Activated CD8-positive, alpha-beta memory T cell treated with anti-CD3 and anti-CD28 coated beads for 24 hours (primary cell): ENCODE measurements around the gene SNAPC2.
"Not testable (repeated sequence)": the region's sequence is repeated elsewhere in the genome, so short reads cannot be mapped to it uniquely, and the experiment has no call there.

Experiments
- DNase-seq: peaks from one replicate; pipeline ENCODE4 v3.0.0-alpha.2; 2020

Gene SNAPC2

DNA sequence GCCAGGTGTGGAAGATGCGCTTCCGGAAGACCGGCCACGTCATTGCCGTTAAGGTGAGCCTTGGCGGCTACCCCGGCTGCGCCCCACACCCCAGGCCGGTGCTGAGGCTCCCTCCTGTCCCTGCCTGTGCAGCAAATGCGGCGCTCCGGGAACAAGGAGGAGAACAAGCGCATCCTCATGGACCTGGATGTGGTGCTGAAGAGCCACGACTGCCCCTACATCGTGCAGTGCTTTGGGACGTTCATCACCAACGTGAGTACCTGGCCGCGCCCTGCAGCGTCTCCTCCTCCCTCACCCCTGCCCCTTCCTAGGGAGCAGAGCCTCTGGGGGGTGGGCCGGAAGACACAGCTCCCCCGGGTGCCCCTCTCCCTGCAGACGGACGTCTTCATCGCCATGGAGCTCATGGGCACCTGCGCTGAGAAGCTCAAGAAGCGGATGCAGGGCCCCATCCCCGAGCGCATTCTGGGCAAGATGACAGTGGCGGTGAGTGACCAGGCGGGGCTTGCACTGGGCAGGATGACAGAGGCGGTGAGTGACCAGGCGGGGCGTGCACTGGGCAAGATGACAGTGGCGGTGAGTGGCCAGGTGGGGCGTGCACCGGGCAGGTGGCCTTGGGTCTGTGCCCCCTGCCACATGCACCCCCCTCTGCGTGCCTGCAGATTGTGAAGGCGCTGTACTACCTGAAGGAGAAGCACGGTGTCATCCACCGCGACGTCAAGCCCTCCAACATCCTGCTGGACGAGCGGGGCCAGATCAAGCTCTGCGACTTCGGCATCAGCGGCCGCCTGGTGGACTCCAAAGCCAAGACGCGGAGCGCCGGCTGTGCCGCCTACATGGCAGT, 9.6 kb upstream of the SNAPC2 start:
- DNase-seq, result no peak

DNA sequence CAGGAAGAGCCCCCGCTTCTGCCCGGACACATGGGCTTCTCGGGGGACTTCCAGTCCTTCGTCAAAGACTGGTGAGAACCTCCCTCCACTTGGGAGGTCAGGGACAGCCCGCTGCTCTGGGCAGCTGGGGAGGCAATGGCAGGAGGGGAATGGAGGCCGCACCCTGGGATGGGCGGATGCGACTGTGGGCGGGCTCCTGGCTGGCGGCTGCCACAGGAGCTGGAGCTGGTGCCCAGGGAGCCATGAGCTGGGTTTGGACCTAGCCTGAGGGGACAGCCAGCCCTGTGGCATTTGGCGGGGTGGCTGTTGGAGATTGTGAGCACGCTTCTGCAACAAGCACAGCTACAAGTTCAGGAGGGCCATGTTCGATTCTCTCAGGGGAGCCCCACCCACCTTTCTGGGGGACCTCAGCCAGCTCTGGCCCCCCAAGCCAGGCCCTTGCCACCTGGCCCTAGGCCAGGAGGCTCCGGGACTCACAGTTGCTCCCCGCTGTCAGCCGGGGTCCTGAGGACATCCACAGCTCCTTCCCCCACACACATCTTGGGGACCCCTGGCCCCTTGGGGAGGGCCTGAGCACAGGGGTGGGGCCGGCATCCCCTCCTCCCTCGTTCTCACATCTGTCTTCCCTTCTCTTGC, 8.5 kb upstream of the SNAPC2 start:
- no peak for DNase-seq

GRCh38 chr19:7912144-7912696, 7.9 kb upstream of the SNAPC2 start:
- DNase-seq, result no peak

- DNase-seq, result no peak
These were observed 7.2 kb upstream of the SNAPC2 start for GRCh38 chr19:7912697-7913564.

GRCh38 chr19:7913652-7914051, 6.5 kb upstream of the SNAPC2 start:
- no peak for DNase-seq

DNA sequence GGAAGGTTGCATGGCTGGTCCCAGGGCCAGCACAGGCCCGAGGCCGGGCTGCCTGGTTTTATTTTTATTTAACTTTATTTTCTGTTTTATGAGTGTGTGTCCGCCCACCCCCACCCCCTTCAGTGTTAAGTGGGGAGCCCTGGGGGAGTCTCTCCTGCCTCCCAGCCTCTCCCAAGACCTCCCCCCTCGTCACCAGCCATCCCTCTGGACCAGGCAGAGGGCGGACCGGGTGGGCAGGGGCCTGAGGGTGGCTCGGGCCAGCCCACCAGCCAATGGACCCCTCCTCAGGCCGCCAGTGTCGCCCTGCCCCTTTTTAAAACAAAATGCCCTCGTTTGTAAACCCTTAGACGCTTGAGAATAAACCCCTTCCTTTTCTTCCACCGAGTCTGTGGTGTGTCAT, 6.0 kb upstream of the SNAPC2 start:
- no peak for DNase-seq

DNA sequence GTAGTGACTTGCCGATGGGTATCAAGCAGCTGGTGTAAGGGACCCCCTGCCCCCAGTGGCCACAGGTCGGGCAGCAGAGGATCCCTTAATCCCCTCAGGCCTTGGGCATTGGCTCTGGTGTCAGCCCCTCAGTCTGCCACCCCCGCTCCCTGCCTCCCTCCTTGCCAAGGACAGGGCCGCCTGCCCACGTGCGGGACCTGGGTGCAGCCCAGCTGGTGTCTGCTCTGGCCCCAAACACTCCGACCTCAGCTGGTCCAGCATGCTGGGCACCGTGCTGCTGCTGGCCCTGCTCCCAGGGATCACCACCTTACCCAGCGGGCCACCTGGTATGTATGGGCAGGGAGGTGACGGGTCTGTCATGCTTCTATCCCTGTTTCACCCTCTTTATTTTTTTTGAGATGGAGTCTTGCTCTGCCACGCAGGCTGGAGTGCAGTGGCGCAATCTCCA, 5.5 kb upstream of the SNAPC2 start, which contains the start of gene TGFBR3L:
TGFBR3L (plus strand) TSS at position 233 of the 448 bp plus-strand sequence.
- no peak for DNase-seq

DNA sequence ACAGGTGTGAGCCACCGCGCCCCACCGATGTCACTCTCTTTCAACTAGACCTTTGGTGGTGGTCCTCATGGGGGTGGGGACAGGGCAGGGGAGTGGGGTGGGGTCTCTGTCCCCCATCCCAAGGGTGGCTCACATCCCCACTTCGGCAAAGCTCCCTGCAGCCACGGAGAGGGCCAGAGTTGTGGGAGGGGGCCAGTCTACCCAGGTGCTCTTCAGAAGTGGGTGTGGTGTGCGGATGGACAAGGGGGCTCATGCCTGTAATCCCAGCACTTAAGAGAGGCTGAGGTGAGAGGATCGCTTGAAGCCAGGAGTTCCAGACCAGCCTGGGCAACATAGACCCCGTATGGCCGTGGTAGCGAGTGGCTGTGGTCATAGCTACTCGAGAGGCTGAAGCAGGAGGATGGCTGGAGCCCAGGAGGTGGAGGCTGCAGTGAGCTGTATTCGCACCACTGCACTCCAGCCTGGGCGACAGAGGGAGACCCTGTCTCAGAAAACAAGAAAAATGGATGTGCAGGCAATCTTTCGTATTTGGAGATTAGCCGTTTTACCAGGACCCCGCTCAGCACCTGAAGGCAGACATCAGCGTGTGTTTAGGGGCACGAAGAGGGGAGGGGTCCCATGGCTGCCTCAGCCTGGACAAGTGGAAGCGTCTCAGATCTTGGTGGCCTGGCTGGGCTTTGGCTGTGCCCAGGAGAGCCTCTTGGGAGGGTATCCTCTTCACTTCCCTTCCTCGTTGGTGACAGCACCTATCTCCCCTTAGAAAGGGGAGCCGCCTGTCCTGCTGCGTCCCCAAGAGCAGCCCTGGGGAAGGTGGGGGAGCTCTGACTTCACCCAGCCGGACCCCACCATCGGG, 4.7 kb upstream of the SNAPC2 start:
- DNase-seq, result no peak

DNA sequence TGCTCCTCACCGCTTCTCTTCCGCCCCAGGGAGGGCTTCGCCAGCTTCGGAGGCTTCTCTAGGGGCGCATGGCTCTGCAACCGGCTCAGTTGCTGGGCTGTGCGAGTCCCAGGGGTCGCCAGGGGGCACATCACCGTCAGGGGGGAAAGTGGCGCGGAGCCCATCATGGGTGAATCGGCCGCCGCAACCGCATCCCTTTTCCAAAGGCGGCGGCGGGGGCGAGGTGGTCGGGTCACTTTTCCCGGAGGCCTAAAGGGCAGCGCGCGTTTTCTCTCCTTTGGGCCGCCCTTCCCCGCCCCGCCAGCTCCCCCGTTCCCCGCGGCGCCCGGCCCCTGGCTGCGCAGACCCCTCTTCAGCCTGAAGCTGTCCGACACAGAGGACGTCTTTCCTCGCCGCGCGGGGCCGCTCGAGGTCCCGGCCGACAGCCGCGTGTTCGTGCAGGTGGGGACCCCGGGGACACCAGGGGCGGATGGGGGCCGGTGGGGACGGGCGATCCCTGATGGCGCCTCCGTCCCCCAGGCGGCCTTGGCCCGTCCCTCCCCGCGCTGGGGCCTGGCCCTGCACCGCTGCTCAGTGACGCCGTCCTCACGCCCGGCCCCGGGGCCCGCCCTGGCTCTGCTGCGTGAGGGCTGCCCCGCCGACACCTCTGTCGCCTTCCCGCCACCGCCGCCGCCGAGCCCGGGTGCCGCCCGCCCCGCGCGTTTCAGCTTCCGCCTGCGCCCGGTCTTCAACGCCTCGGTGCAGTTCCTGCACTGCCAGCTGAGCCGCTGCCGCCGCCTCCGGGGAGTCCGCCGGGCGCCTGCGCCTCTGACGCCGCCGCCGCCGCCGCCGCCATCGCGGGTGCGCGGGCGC, 3.8 kb upstream of the SNAPC2 start:
- peak; percentile 79 for DNase-seq

GRCh38 chr19:7916955-7917266, 3.2 kb upstream of the SNAPC2 start:
- DNase-seq, result no peak

DNA sequence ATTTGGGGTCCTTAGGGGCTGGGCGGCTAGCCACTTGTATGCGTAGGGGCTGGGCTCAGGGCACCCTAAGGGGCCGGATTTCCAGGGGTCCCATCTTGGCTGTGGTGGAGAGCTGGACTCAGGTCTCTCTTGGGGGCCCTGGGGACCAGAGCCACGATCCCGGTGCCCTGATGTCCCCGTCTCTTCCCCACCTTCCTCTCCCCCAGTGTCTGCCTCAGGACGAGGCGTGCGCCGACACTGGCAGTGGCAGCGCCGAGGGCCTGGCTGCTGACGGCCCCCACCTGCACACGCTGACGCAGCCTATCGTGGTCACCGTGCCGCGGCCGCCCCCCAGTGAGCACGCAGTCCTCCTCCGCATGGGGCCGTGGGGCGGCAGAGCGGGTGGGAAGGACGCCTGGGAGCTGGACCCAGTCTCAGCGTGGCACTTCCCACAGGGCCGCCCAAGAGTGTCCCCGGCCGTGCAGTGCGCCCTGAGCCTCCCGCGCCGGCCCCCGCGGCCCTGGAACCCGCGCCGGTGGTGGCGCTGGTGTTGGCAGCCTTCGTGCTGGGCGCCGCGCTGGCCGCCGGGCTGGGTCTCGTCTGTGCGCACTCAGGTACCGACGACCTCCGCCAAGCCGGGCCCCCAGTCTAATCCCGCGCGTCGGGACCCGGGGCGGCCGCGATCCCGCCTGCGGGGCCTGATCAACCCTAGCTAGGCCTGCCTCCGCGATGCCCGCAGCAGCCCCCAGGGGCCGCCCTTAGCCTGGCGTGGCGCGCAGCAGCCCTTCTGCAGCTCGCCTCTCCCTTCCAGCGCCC, 2.7 kb upstream of the SNAPC2 start:
- peak; percentile 80 for DNase-seq

DNA sequence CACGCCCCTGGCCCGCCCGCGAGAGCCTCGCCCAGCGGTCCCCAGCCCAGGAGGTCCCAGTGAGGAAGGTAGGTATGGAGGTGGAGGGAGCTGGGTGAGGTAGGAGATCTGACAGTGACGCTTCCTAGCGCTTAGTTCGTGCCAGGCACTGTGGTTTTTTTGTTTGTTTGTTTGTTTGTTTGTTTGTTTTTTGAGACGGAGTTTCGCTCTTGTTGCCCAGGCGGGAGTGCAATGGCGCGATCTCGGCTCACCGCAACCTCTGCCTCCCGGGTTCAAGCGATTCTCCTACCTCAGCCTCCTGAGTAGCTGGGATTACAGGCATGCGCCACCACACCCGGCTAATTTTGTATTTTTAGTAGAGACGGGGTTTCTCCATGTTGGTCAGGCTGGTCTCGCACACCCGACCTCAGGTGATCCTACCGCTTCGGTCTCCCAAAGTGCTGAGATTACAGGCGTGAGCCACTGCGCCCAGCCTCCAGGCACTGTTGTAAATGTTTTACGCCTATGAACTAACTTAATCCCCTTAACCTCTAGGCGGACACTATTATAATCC, 2.0 kb upstream of the SNAPC2 start:
- not testable (repeated sequence) for DNase-seq

GRCh38 chr19:7918615-7919421, 1.3 kb upstream of the SNAPC2 start:
- no peak for DNase-seq

GRCh38 chr19:7920519-7921301, 572 bp downstream of the SNAPC2 start:
- DNase-seq, result peak; percentile 99

GRCh38 chr19:7921302-7921966, 1.3 kb downstream of the SNAPC2 start:
- DNase-seq, result no peak

DNA sequence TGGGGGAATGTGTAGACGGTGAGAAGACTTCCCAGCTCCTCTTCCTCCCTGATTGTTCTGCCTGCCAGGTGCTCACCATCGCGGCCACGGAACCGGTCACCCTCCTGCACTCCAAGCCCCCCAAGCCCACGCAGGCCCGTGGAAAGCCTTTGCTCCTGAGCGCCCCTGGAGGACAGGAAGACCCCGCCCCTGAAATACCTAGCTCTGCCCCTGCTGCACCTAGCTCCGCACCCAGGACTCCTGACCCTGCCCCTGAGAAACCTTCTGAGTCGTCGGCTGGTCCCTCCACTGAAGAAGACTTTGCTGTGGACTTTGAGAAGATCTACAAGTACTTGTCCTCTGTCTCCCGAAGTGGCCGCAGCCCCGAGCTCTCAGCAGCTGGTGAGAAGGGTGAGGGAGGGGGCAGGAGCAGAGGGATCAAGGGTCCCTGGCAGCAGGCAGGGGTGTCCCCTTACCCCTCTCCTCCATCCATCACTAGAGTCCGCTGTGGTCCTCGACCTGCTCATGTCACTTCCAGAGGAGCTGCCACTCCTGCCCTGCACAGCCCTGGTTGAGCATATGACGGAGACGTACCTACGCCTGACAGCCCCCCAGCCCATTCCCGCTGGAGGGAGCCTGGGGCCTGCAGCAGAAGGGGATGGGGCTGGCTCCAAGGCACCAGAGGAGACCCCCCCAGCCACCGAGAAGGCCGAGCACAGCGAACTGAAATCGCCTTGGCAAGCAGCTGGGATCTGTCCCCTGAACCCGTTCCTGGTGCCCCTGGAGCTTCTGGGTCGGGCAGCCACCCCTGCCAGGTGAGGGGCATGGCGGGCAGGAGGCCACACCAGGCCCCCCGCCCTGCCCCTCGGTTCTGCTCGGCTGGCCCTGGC, 2.1 kb downstream of the SNAPC2 start:
- no peak for DNase-seq

GRCh38 chr19:7922836-7923195, 2.7 kb downstream of the SNAPC2 start:
- no peak for DNase-seq
